K562 (cell line): ENCODE results near the gene SCAF11. TPM values are rescaled to one million over a fixed set of nuclear protein-coding genes. Genes with fewer than 3 reads are reported as not detected.

Experiments used
- ATAC-seq: fragments of 200-7000 bp; cut with Tn5 transposase; 3 replicates; pipeline ENCODE4 v1.9.1; 2020; ENCODE audit warnings: moderate library complexity
- BruUV-seq: library from RNA; stranded (reverse); fragments of 400-500 nt; replicated peaks from 2 replicates; lab custom pipeline; 2021; lab: Mats Ljungman, UMichigan
- CTCF ChIA-PET: fragments of 300-600 bp; formaldehyde crosslinking; extraction: SDS; loops from one replicate; lab custom pipeline; 2021; ENCODE audit warnings: low intra/inter-chr PET ratio; lab: Yijun Ruan, JAX
- POLR2A ChIA-PET: fragments of 300-600, 350-650 bp; sonication (Branson Sonifier 250); formaldehyde crosslinking; extraction: SDS; loops from one replicate; lab custom pipeline; 2021; ENCODE audit warnings: antibody characterized with exemption, inconsistent platforms; lab: Yijun Ruan, JAX
- DNase-seq, 4 experiments: peaks; one replicate each; pipeline versions ENCODE4 v3.0.0 to v3.0.0-alpha.2; 2011 to 2018; ENCODE audit warnings: low spot score in 3 of 4, mixed read lengths in 3 of 4; ENCODE audit errors: extremely low read depth in 1 of 4
- FAIRE-seq: peaks from 2 replicates; lab custom pipeline; 2011; peaks lifted over from hg19 to GRCh38; lab: Jason Lieb, UNC
- H2AFZ ChIP-seq: 2 replicates; pipeline ENCODE4 v1.6.0; 2011; ENCODE audit warnings: low read depth, low read length, control low read depth, inconsistent platforms
- H3K27ac ChIP-seq: fragments of 200-600 bp; 3 replicates; pipeline ENCODE4 v1.8.0; 2011; ENCODE audit warnings: low read depth, mild to moderate bottlenecking, control low read depth, inconsistent platforms, low read length, moderate library complexity, mixed read lengths; ENCODE audit errors: extremely low read depth
- H3K27me3 ChIP-seq, 2 experiments: fragments of 300-600 bp in 1 of 2; 2 replicates in 1 of 2; 3 replicates in 1 of 2; pipeline versions ENCODE4 v1.6.0 to v1.8.0; 2011; ENCODE audit warnings: inconsistent platforms in 2 of 2, low read length in 2 of 2, mild to moderate bottlenecking in 1 of 2, mixed read lengths in 1 of 2, moderate library complexity in 1 of 2; ENCODE audit not compliant: control insufficient read depth in 2 of 2, insufficient read depth in 2 of 2
- H3K36me3 ChIP-seq: fragments of 300-600 bp; 3 replicates; pipeline ENCODE4 v1.8.0; 2011; ENCODE audit warnings: mild to moderate bottlenecking, low read length, inconsistent platforms; ENCODE audit not compliant: control insufficient read depth, insufficient read depth
- H3K4me1 ChIP-seq, 2 experiments: fragments of 200-600 bp in 1 of 2; replicated peaks in 1 of 2; 2 replicates in 1 of 2; 3 replicates in 1 of 2; pipeline versions ENCODE4 v1.5.1 to v1.8.0; 2011; ENCODE audit warnings: inconsistent platforms in 2 of 2, low read length in 2 of 2, mild to moderate bottlenecking in 1 of 2, mixed read lengths in 1 of 2, moderate library complexity in 1 of 2; ENCODE audit not compliant: control insufficient read depth in 2 of 2, insufficient read depth in 2 of 2
- H3K4me2 ChIP-seq: 2 replicates; pipeline ENCODE4 v1.6.1; 2011; ENCODE audit warnings: low read length, control low read depth, inconsistent platforms, mixed read lengths; ENCODE audit not compliant: insufficient read depth
- H3K4me3 ChIP-seq: fragments of 200-600 bp; sonication (generic), shearing (Covaris generic); 2 replicates; pipeline ENCODE4 v1.5.1; 2016; ENCODE audit warnings: control low read depth, inconsistent platforms
- H3K79me2 ChIP-seq: fragments of 200-600 bp; 3 replicates; pipeline ENCODE4 v1.8.0; 2011; ENCODE audit warnings: low read length, inconsistent platforms; ENCODE audit not compliant: control insufficient read depth, insufficient read depth
- H3K9ac ChIP-seq, 2 experiments: 2 replicates each; pipeline versions ENCODE4 v1.6.0 to v1.6.1; 2011; ENCODE audit warnings: low read depth in 2 of 2, low read length in 2 of 2, control low read depth in 1 of 2, inconsistent platforms in 1 of 2, mild to moderate bottlenecking in 1 of 2, mixed read lengths in 1 of 2; ENCODE audit not compliant: insufficient read depth in 1 of 2
- H3K9me1 ChIP-seq: one replicate; pipeline ENCODE4 v1.6.0; 2011; ENCODE audit warnings: inconsistent platforms, mild to moderate bottlenecking, low read length, moderate library complexity; ENCODE audit not compliant: control insufficient read depth, insufficient read depth
- H3K9me3 ChIP-seq: replicated peaks from 2 replicates; pipeline ENCODE4 v1.5.1; 2011; ENCODE audit warnings: low read depth, low read length, inconsistent platforms; ENCODE audit not compliant: control insufficient read depth, insufficient read depth
- H4K20me1 ChIP-seq: replicated peaks from 2 replicates; pipeline ENCODE4 v1.6.1; 2011; ENCODE audit warnings: low read length, inconsistent platforms, mixed read lengths; ENCODE audit not compliant: control insufficient read depth, insufficient read depth
- ARNT ChIP-seq, 2 experiments: fragments of 450-650 bp; IDR thresholded peaks; 2 replicates each; pipeline ENCODE4 v1.6.1; 2016; ENCODE audit warnings: mild to moderate bottlenecking in 1 of 2
- CBFB ChIP-seq: sonication (generic); formaldehyde crosslinking; IDR thresholded peaks from 2 replicates; pipeline ENCODE4 v1.4.0; 2020; ENCODE audit warnings: mild to moderate bottlenecking, missing genetic modification reagents
- CBX5 ChIP-seq: IDR thresholded peaks from 2 replicates; pipeline ENCODE4 v1.6.1; 2014; ENCODE audit warnings: low read depth, borderline replicate concordance
- HNRNPK ChIP-seq: fragments of 200-400 bp; formaldehyde crosslinking; IDR thresholded peaks from one replicate; pipeline ENCODE4 v1.6.1; 2018; ENCODE audit warnings: mild to moderate bottlenecking, low read depth, low read length; ENCODE audit not compliant: poor library complexity, severe bottlenecking
- NFE2L1 ChIP-seq: fragments of 450-650 bp; IDR thresholded peaks from 2 replicates; pipeline ENCODE4 v1.6.1; 2016; ENCODE audit warnings: missing genetic modification characterization, low read depth, mild to moderate bottlenecking, missing compliant biosample characterization, moderate library complexity, borderline replicate concordance
- PCBP1 ChIP-seq: fragments of 200-400 bp; formaldehyde crosslinking; IDR thresholded peaks from 2 replicates; pipeline ENCODE4 v1.6.1; 2018; ENCODE audit warnings: mild to moderate bottlenecking, low read depth, low read length; ENCODE audit not compliant: poor library complexity, severe bottlenecking
- POLR2H ChIP-seq: IDR thresholded peaks from 2 replicates; pipeline ENCODE4 v1.6.1; 2016; ENCODE audit warnings: missing genetic modification characterization, low read depth, mild to moderate bottlenecking, control low read depth, missing compliant biosample characterization, moderate library complexity
- PTRF ChIP-seq: fragments of 450-650 bp; IDR thresholded peaks from 2 replicates; pipeline ENCODE4 v1.6.1; 2016; ENCODE audit warnings: mild to moderate bottlenecking, missing genetic modification characterization, missing compliant biosample characterization
- RBBP5 ChIP-seq: fragments of 200-600 bp; sonication (generic); IDR thresholded peaks from 2 replicates; pipeline ENCODE4 v1.6.1; 2012; ENCODE audit warnings: borderline replicate concordance, mild to moderate bottlenecking, low read length, control low read depth, inconsistent platforms; ENCODE audit not compliant: insufficient read depth, poor library complexity, severe bottlenecking
- RCOR1 ChIP-seq, 2 experiments: IDR thresholded peaks; 2 replicates each; pipeline ENCODE4 v1.6.1; 2012; ENCODE audit warnings: low read depth in 2 of 2, low read length in 2 of 2, borderline replicate concordance in 1 of 2, improper control_type of control experiment in 1 of 2
- RNF2 ChIP-seq: sonication (generic); IDR thresholded peaks from 2 replicates; pipeline ENCODE4 v1.6.1; 2016
- SETDB1 ChIP-seq: IDR thresholded peaks from one replicate; pipeline ENCODE4 v1.6.1; 2012; ENCODE audit warnings: low read length, control low read depth, inconsistent platforms
- SMARCA5 ChIP-seq: fragments of 450-650 bp; IDR thresholded peaks from 2 replicates; pipeline ENCODE4 v1.6.1; 2016
- ZFP30 ChIP-seq: fragments of 250-450 bp; sonication (Bioruptor Pico); IDR thresholded peaks from 2 replicates; pipeline ENCODE4 v1.8.0; 2022; ENCODE audit warnings: moderate library complexity, mild to moderate bottlenecking, inconsistent platforms, borderline replicate concordance
- ZFX ChIP-seq: sonication (generic); formaldehyde crosslinking; IDR thresholded peaks from 2 replicates; pipeline ENCODE4 v1.8.0; 2022; ENCODE audit warnings: mild to moderate bottlenecking, missing genetic modification reagents, moderate library complexity
- WGBS: fragments of 100-300 bp; shearing (Covaris generic); methylation state at CpG from one replicate; pipeline ENCODE4 v1.1.6; 2016; ENCODE audit warnings: low coverage, mixed read lengths; ENCODE audit not compliant: insufficient coverage; ENCODE audit errors: missing lambda C conversion rate; 5-methylcytosine and 5-hydroxymethylcytosine counted together
- in situ Hi-C: fragments of 300-500 bp; cut with MboI; formaldehyde crosslinking; loops from 4 replicates; pipeline ENCODE4 v1.15.0; 2018; ENCODE audit warnings: inconsistent platforms, mixed read lengths
- intact Hi-C: fragments of 100-400 bp; cut with micrococcal nuclease; formaldehyde crosslinking; loops from 2 replicates; pipeline ENCODE4 v1.14.2; 2022
- polyA plus RNA-seq, 8 experiments: library from polyadenylated mRNA; depleted of rRNA in 4 of 8; stranded (reverse) in 5 of 8; unstranded in 3 of 8; fragments of >200 nt; fragmentation: Nextera tagmentation in 2 of 8; fragmentation: Illumina TruSeq in 1 of 8; extraction: Ambion mirVana in 2 of 8; extraction: Trizol in 1 of 8; gene quantifications; 2 replicates each; pipeline versions ENCODE4 v1.2.1 to v1.2.3, GENCODE V29; 2011 to 2014; ENCODE audit warnings: inconsistent platforms in 1 of 8, missing spikeins in 1 of 8
- total RNA-seq, 7 experiments: library from RNA; depleted of rRNA in 6 of 7; stranded (reverse); fragments of >200 nt in 6 of 7; fragmentation: Illumina TruSeq in 2 of 7; extraction: Trizol in 2 of 7; gene quantifications; 2 replicates each; pipeline versions ENCODE4 v1.2.1 to v1.2.3, GENCODE V29; 2011 to 2021; ENCODE audit warnings: low replicate concordance in 1 of 7
- TF ChIP-seq, protein P1 (sequence below): IDR thresholded peaks from 2 replicates; pipeline ENCODE4 v1.6.1; 2016; ENCODE audit warnings: missing genetic modification characterization, missing compliant biosample characterization
- TF ChIP-seq, protein P2 (sequence below): IDR thresholded peaks from 2 replicates; pipeline ENCODE4 v1.6.1; 2014; ENCODE audit warnings: antibody characterized with exemption

Gene SCAF11
- total and polyA plus RNA-seq, 9 of the 15 experiments (the other 6 are each of a cell fraction or from before 2014, with no cell fraction given), result 30.4 to 119 (median 80.0) TPM

DNA sequence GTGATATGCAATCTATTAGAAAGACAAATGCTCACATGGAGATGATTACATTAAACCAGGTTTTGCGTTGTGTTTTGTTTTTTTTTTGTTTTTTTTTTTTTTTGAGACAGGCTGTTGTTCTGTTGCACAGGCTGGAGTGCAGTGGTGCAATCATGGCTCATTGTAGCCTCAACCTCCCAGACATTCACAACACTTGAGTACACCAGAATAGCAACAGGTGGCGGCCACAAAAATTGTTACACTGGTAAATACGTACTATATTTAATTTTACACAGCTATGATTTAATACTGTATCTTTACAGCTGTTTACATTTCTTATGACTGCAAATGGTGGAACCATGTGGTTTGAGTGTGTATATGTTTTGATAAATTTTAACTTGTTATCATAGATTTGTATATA, 60.0 kb downstream of the SCAF11 start:
- TF ChIP-seq CBFB (CRISPR knock-in tag) (no peak), SETDB1 (no peak), SMARCA5 (no peak), NFE2L1 (no peak), ARNT (IDR thresholded peaks at IDR 0.05) (no peak), POLR2H (no peak), ZFP30 (CRISPR knock-in tag) (no peak), RNF2 (no peak), PCBP1 (no peak), RCOR1 (IDR thresholded peaks at IDR 0.05; ENCODE audit: borderline replicate concordance in 1 of 2, low read depth in 2 of 2, low read length in 2 of 2) (no peak), PTRF (tag) (no peak), ZFX (CRISPR knock-in tag) (no peak), HNRNPK (no peak), CBX5 (no peak), RBBP5 (no peak)
- TF ChIP-seq, protein P1, sequence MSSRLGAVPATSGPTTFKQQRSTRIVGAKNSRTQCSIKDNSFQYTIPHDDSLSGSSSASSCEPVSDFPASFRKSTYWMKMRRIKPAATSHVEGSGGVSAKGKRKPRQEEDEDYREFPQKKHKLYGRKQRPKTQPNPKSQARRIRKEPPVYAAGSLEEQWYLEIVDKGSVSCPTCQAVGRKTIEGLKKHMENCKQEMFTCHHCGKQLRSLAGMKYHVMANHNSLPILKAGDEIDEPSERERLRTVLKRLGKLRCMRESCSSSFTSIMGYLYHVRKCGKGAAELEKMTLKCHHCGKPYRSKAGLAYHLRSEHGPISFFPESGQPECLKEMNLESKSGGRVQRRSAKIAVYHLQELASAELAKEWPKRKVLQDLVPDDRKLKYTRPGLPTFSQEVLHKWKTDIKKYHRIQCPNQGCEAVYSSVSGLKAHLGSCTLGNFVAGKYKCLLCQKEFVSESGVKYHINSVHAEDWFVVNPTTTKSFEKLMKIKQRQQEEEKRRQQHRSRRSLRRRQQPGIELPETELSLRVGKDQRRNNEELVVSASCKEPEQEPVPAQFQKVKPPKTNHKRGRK (tag), result no peak
- TF ChIP-seq, protein P2, sequence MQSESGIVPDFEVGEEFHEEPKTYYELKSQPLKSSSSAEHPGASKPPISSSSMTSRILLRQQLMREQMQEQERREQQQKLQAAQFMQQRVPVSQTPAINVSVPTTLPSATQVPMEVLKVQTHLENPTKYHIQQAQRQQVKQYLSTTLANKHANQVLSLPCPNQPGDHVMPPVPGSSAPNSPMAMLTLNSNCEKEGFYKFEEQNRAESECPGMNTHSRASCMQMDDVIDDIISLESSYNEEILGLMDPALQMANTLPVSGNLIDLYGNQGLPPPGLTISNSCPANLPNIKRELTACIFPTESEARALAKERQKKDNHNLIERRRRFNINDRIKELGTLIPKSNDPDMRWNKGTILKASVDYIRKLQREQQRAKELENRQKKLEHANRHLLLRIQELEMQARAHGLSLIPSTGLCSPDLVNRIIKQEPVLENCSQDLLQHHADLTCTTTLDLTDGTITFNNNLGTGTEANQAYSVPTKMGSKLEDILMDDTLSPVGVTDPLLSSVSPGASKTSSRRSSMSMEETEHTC, result no peak
- TF ChIP-seq, all 486 proteins: peak for 0
- Histone ChIP-seq H3K9me1 (no peaks in the 10 kb centered on the region), H4K20me1 (no peaks in the 10 kb centered on the region), H3K9me3 (no peaks in the 10 kb centered on the region), H3K36me3 (peaks cover 86% of the 10 kb centered on the region), H3K4me1 (no peaks in the 10 kb centered on the region), H3K27ac (no peak overlapping the region), H3K27me3 (no peaks in the 10 kb centered on the region), H3K79me2 (no peaks in the 10 kb centered on the region), H3K4me2 (no peak overlapping the region), H2AFZ (no peak overlapping the region), H3K4me3 (no peak overlapping the region), H3K9ac (no peak overlapping the region)
- no peak for ATAC-seq
- 88% methylated on average over 3 of the region's 3 CpGs for WGBS
- BruUV-seq, result no TSS peak
- intact Hi-C loops, result no loop called here
- DNase-seq, result no peak
- in situ Hi-C loops, result no loop called here
- no peak for FAIRE-seq
- ChIA-PET POLR2A (no interaction called here), CTCF (no interaction called here)
